HG03460 (cell line): ENCODE results near the gene CIAO2A.
"Not testable (repeated sequence)": the region's sequence is repeated elsewhere in the genome, so short reads cannot be mapped to it uniquely, and the experiment has no call there.

Source experiments
- ATAC-seq: cut with Tn5 transposase; IDR thresholded peaks from one replicate; pipeline ENCODE4 v1.9.1; 2021; ENCODE audit not compliant: unreplicated experiment

CIAO2A gene, protein sequence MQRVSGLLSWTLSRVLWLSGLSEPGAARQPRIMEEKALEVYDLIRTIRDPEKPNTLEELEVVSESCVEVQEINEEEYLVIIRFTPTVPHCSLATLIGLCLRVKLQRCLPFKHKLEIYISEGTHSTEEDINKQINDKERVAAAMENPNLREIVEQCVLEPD

DNA sequence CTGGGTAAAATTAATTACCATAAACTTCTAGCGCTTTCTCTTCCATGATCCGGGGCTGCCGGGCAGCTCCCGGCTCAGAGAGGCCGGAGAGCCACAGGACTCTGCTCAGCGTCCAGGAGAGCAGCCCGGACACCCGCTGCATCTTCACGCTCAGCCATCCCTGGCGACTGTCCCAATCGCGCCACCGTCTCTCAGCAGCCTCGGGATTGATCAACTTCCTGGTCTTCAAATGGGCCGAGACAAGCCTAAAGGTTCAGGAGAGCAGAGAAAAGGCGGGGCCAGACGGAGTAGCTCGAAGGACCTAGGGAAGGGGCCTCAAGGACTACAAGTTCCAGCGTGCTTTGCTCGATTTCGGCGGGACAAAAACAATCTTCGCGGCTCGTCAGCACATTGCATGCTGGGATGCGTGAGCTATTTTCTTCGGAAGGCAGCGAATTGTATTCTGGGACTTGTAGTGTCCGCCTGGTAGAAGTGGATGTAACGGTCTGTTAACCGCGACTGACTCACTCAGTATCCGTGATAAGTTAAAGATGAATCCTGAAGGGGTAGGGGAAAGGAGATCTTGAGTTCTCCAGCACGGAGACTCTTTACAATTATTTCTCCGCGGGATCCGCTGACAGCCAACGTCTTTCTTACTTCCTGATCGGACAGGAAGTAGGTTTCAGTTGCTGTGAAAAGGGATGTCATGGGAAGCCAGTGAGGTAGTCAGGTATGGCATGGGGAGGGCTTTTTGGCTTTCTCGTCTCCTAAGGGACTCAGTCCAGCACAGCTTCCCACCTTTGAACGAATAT is at the start of gene CIAO2A:
TSS of gene CIAO2A (minus strand) at position 212 of the 791 bp plus-strand sequence. CDS start at position 142, 70 bp downstream.
- peak; percentile 62 for ATAC-seq

DNA sequence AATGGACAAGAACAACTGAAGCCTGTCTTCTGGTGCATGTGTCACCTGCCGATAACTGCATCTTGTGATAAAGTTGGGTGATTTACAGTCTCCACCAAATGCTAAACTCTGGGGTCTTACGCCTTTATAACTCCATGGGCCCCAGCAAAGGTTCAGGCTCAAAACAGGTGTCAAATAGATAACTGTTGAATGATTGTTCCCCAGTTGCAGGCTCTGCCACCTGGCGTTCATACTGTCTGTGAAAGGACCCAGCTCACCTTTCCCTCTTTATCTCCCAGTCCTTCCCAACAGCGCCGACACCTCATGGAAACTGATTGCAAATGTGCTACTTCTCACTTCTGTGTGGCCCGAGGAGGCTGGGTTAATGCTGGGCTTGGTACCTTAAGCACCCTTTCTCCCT is 49.6 kb upstream of the CIAO2A start:
- no peak for ATAC-seq

DNA sequence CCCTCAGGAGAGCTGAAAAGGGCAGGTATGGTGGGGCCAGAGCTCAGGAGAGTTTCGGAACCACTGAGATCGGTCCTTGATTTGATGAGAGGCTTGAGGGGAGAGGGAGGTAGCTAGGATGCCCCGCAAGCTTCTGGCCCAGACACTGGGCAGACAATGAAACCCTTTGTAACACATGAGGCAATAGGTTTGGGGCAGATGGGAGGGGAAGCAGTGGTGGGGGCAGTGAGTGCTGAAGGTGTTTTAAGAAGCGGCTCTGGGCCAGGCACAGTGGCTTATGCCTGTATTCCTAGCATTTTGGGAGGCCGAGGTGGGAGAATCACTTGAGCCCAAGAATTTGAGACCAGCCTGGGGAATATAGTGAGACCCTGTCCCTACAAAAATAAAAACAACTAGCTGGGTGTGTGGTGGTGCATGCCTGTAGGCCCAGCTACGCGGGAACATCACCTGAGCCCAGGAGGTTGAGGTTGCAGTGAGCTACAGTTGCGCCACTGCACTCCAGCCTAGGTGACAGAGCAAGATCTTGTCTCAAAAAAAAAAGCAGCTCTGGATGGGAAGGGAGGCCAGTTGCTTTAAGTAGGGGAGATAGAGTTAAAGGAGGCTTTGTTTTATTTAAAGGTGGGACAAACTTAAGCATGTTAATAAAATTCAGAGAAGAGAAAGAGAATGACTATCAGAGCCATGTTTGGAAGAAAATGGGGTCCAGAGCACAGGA is 48.3 kb upstream of the CIAO2A start:
- no peak for ATAC-seq

DNA sequence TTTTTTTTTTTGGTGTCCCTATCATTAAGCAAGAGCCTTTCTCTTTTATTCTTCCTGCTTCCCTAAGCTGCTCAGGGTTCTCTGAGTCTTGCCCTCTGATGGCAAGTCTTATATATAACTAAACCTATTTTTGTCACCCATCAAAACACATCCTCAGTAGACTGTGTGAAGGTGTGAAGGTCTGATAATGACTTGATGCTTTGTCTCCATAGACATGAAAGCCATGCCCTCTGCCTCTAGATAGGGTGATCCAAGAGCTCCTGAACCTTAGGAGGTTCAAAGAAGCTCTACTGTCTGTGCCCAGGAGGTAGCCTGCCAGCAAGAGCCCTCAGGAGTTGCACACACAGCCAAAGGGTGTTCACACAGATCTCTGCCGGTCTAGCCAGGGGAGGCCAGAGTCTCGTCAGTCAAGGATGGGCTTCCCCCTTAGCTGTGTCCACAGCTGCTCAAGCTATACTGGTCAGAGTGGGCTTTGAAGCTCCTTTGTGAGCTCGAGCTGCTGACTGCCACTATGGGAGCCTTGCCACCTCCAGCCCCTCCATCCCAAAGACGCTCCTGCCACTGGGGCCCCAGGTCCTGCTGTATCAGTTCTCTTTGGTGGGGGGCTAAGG is 44.8 kb upstream of the CIAO2A start:
- ATAC-seq = no peak

DNA sequence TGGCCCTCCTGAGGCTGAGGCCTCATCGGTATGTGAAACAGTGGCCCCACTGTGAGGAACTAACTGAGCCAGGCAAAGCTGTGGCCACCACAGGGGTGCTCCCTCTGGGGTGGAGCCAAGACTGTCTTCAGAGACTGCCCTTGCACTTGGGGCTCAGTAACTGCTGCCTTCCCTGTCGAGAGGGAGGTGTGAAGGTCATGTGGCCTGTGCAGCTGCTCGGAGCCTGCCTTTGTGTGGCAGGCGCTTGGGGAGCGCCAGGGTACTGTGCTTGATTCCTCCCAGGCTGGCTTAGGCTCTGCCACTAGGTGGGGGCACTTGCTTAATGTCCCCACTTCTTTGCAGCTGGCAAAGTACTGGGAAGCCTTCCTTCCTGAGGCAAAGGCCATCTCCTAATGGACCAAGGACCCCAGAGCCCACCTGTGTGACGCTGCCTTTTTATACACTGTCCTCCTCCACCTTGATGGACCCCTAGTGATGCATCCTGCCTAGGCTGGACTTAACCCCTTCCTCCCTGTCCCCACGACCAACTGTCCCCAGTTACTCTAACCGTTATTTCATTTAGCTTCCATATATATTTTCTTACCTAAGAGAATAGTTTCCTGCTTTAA is 43.7 kb upstream of the CIAO2A start:
- no peak for ATAC-seq

DNA sequence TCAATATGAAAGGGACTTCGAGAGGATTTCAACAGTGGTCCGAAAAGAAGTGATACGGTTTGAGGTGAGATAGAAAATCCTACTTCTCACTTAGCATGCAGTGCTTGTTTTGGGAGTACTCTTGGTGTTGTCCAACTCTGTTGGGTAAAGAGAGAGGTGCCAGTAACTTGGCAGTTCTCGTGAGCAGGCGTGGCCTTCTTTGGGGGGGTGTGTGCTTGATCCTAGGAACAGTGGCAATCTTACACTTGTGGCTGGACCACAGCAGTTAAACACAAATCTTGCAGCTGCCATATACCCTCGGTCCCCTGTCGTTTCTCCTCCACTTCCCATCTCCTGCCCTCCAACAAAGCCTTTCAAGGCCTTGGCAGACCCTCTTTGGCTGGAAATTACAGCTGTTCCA is 42.7 kb upstream of the CIAO2A start:
- ATAC-seq = no peak

DNA sequence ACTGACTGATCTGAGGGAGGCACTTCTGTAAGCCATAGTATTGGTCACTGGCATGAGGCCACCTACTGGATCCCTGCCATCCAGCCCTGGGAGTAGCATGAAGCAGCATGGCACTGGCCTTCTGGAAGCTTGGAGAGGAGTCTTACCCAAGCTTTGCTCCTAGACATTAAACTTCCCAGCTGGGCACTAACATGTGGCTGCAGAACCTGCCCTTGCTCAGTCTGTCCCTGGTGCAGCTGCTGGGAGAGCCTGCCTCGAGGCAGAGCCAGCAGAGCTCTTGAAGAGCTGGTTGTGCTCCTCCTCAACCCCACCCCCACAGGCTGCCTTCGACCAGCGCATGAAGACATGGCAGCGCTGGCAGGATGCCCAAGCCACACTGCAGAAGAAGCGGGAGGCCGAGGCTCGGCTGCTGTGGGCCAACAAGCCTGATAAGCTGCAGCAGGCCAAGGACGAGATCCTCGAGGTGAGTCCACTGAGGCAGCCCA is 40.7 kb upstream of the CIAO2A start:
- no peak for ATAC-seq

DNA sequence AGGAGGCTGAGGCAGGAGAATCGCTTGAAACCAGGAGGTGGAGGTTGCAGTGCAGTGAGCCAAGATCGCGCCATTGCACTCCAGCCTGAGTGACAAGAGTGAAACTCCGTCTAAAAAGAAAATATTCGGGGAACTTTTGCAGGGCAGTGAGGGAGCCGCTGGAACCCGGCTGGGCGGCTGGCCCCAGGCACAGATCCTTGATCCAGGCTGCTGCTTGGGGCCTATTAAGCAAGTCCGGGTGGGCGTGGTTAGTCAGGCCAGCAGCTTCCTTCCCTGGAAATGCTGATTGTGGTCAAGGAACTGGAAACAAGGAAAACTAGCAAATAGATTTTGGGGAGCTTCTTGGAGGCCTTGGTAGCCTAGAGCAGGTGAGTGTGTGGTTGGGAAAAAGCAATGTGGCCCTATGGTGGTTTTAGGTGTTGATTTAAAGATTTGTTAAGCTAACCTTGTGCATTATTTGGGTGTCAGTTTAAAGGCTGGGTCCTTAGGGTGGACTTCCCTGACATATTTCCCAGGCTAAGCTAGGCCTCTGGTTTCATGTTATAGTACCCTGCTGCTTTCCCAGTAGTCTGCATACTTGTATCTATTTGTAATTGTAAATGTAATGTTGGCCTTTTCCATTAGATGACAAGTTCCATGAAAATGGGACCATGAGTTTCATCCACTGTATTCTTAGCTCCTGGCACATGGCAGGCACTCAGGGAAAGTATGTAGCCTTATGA is 40.1 kb upstream of the CIAO2A start:
- no peak for ATAC-seq

DNA sequence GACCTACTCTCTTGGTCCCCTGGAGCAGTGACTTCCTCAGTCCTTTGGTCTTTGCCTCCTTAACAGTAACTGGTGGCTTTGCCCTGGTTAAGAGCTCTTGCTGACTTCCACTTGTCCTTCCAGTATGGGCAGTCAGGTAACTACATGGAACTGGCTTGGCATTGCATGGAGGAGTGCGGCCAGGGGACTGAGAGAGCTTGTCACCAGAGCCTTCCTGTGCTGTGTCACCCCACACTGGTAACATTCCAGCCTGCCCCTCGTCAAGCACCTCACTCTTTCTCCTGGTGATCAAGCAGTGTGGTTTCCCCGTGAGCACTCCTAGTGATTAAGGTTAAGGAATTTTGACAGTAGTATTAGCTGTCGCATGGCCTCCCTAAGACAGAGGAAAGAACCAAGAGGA is 38.6 kb upstream of the CIAO2A start:
- ATAC-seq = no peak

DNA sequence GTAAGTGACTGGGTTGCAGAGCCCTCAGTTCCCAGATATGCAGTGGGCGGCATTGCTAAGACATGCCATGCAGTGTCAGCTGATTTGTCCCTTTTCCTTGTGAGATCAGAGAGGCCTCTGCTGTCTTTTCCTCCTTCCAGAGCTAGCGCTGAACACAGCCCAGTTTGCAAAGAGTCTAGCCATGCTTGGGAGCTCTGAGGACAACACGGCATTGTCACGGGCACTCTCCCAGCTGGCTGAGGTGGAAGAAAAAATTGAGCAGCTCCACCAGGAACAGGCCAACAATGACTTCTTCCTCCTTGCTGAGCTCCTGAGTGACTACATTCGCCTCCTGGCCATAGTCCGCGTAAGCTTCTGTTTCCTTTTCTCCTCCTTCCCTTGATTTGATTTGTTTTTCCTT is 37.9 kb upstream of the CIAO2A start:
- ATAC-seq = no peak

DNA sequence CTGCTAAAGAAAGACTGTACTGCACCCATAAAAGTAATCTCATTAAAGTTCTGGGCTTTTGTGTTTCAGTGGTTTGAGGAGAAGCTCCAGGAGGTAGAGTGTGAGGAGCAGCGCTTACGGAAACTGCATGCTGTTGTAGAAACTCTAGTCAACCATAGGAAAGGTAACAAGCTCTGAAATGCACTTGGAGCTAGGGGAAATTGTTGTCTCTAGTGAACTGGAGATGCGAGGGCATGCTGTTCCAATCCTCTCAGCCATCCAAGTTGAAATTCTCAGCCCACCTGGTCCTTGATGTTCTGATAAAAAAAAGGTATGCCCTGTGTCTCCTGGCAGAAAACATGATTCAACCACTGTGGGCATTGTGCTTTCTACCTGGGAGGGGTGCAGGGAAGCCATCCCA is 36.5 kb upstream of the CIAO2A start:
- ATAC-seq = no peak

DNA sequence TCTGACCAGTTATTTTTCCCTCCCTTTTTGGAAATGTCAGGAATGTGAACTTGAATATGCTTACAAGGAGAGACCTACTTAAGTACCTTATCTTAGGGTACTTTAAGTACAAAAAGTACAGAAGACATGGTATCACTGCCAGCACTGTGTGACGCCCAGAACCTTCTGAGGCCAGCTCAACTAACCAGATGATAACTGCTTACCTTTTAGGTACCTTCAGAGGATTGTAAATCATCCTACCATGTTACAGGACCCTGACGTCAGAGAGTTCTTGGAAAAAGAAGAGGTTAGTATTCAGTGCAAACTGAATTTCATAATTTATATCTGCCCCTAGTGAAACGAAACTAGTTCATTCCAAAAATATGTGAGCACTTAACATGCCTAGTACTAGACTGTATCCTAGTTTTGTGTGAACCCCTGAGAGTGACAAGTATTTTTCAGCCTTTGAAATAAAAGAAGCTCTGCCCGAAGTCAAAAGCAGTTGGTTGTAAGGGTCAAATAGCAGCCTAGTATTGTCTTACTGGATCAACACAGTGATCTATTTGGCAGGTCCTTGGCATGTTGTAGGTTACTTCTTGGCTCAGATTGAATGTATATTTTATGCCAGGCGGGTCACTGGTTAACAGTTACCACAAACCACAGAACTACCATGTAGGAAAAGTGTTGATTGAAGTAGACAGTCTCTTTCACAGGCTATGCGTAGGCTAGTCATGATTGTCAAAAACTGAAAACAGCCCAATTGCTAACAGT is 34.1 kb upstream of the CIAO2A start:
- ATAC-seq = no peak

DNA sequence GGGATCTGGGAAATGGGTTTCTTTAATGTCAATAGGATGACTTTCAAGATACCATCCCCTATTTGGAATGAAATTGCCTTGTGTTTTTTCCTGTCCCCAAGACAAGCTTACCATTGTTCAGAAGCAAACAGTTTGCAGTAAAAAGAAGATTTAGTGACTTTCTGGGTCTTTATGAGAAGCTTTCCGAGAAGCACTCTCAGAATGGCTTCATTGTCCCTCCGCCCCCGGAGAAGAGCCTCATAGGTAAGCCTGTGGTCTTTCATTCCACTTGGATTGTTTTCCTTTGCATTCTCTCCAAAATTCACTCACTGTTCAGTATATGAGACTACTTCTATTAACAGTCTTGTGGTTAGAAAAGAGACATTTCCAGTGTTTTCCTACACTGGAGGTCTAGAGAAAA is 32.3 kb upstream of the CIAO2A start:
- no peak for ATAC-seq

DNA sequence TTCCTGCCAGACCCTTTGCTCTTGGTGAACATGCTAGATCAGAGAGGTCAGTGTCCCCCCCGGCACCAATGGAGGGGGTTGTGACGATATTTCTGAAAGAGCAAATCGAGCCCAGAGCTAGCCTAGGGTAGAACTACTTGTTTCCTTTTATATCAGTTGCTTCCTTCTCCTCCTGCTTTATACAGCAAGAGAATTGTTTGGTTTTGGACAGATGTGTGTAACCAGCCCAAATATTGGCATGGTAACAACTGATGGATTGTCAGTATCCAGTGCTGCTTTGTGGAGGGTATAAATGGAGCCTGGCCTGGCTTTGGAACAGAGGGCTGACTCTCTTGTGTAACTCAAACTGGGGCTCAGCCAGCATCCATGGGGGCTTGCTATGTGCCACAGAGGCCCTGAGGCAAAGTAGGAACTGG is 29.3 kb upstream of the CIAO2A start:
- no peak for ATAC-seq

DNA sequence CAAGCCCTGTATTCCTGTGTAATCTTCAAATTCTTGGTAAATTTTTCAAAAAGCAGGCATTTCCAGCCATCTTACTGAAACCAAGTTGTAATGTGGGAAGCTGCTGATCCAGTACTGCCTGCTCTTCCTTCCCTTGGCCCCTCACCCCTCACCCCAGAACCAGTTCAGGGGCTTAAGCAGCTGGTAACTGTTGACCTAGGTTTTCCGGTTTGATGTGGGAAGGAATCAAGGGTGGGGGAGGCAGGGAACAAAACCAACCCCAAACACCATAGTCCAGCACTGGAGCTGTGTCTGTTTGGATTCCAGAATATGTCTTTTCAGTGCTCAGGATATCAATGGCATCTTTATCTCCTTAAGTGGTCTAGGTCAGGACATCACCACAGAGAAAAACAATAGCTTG is 28.8 kb upstream of the CIAO2A start:
- no peak for ATAC-seq

DNA sequence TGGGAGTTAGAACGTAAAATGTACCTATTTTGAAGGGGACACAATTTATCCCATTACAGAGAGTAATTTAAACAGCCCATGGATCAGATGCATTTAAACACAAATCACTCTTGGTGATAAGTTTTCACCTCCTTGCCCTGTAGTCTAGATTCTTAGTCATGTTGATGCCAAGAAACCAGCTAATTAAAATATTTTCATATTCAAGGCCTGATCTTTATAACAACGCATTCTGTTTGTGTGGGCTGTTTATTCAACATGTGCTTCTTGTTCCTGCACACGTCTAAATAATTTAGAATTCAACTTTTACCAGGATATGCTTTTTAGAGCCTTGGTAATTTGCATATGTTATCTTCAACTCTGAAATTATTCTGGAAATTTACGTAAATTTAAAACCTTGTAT is 28.0 kb upstream of the CIAO2A start:
- no peak for ATAC-seq

DNA sequence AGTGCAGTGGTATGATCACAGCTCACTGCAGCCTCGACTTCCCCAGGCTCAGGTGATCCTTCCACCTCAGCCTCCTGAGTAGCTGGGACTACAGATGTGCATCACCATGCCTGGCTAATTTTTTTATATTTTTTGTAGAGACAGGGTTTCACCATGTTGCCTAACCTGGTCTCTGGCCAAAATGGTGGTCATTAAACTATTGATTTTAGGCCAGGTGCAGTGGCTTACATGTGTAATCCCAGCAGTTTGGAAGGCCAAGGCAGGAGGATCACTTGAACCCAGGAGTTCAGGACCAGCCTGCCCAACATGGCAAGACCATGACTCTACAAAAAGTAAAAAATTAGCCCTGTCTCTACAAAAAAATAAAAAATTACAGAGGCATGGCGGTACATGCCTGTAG is 26.7 kb upstream of the CIAO2A start:
- not testable (repeated sequence) for ATAC-seq

DNA sequence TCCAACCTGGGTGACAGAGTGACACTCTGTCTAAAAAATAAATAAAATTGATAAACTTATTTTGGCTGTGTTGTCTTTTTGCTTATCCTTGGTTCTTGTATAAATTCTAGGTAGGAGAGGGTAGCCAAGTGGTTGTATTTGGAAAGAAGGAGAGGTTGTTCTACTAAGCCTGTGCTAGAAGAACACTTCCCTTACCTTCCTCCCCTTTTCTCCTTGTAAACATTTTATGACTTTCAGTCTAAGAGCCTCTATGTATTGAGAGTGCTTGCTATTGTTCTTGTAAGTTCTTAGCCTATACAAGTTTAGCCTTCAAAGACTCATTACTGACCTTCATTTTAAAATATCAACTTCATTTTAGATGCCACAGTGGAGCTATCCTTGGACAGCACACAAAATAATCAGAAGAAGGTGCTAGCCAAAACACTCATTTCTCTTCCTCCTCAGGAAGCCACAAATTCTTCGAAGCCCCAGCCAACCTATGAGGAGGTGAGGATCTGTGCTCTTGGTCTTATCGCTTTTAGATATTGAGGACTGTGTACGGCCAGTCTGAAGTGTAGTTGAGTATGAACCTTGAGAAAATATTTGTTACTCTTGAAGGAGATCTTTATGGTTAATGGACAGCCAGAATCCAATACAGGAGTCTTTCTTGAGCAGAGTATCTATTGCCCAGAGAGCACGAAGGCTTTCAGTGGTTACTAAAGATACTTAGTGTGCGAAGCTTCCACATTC is 24.3 kb upstream of the CIAO2A start:
- no peak for ATAC-seq

DNA sequence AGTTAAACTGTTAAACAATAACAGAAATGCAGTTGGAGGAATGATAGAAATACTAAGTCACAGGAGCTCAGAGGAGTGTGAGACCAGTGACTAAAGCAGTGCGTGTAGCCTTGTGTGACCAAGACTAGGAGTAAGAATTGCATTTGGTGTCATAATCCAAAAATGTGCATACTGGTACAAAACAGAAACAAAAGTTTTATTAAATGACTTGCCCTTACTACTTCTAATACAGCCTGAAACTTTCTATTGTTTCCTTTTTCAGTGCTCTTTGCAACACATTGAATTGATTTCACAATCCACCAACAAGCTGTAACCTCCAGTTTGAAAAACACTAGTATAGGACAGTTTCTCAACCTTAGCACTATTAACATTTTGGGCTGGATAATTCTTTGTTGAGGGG is 19.3 kb upstream of the CIAO2A start:
- ATAC-seq = no peak
